NCI-H69 (cell line): ENCODE measurements around the gene CPE.
A peak's percentile ranks its signal among the peaks of the same experiment; 100 is the strongest.
"Not testable (repeated sequence)": the region's sequence is repeated elsewhere in the genome, so short reads cannot be mapped to it uniquely, and the experiment has no call there.

Experiments
- DNase-seq: peaks from one replicate; lab custom pipeline; 2025; lab: John Stamatoyannopoulos, UW

Gene CPE

GRCh38 chr4:165403637-165404036 is 24.8 kb downstream of the CPE start:
- peak; percentile 90 for DNase-seq

- no peak for DNase-seq
Measured at GRCh38 chr4:165404080-165404479, 25.3 kb downstream of the CPE start.

GRCh38 chr4:165404696-165405095 is 25.9 kb downstream of the CPE start:
- DNase-seq = no peak

GRCh38 chr4:165410214-165410613 is 31.4 kb downstream of the CPE start:
- peak; percentile 29 for DNase-seq

- peak; percentile 11 for DNase-seq
Measured at GRCh38 chr4:165415910-165416309, 37.1 kb downstream of the CPE start.

GRCh38 chr4:165418073-165418472 is 39.3 kb downstream of the CPE start:
- DNase-seq = peak; percentile 62

- DNase-seq = peak; percentile 28
Measured at GRCh38 chr4:165425629-165426028, 46.8 kb downstream of the CPE start.

GRCh38 chr4:165426331-165426730 is 47.5 kb downstream of the CPE start:
- no peak for DNase-seq

- no peak for DNase-seq
Measured at GRCh38 chr4:165426823-165427222, 48.0 kb downstream of the CPE start.

GRCh38 chr4:165428957-165429356 is 50.1 kb downstream of the CPE start:
- DNase-seq = no peak

- DNase-seq = peak; percentile 15
Measured at GRCh38 chr4:165433529-165433928, 54.7 kb downstream of the CPE start.

- no peak for DNase-seq
Measured at GRCh38 chr4:165437691-165438090, 58.9 kb downstream of the CPE start.

- peak; percentile 14 for DNase-seq
Measured at GRCh38 chr4:165439344-165439743, 60.5 kb downstream of the CPE start.

- peak; percentile 24 for DNase-seq
Measured at GRCh38 chr4:165439981-165440380, 61.2 kb downstream of the CPE start.

GRCh38 chr4:165440415-165441158 is 61.8 kb downstream of the CPE start:
- DNase-seq = peak; percentile 72

GRCh38 chr4:165443276-165443675 is 64.5 kb downstream of the CPE start:
- DNase-seq = no peak

- DNase-seq = no peak
Measured at GRCh38 chr4:165448700-165449099, 69.9 kb downstream of the CPE start.

GRCh38 chr4:165449333-165449732 is 70.5 kb downstream of the CPE start:
- DNase-seq = no peak

GRCh38 chr4:165450871-165451270 is 72.1 kb downstream of the CPE start:
- peak; percentile 4 for DNase-seq

- not testable (repeated sequence) for DNase-seq
Measured at GRCh38 chr4:165453140-165453539, 74.3 kb downstream of the CPE start.

GRCh38 chr4:165454426-165454825 is 75.6 kb downstream of the CPE start:
- no peak for DNase-seq

- peak; percentile 66 for DNase-seq
Measured at GRCh38 chr4:165457793-165458192, 79.0 kb downstream of the CPE start.

- peak; percentile 12 for DNase-seq
Measured at GRCh38 chr4:165458471-165458870, 79.7 kb downstream of the CPE start.

- no peak for DNase-seq
Measured at GRCh38 chr4:165461159-165461821, 82.5 kb downstream of the CPE start.
